Activated CD4-positive, alpha-beta T cell treated with anti-CD3 and anti-CD28 coated beads, Interleukin-2, amount 50 U/mL, for 4 hours (primary cell): ENCODE data around the gene SRGAP3.
"Not testable (repeated sequence)": the region's sequence is repeated elsewhere in the genome, so short reads cannot be mapped to it uniquely, and the experiment has no call there.

Source experiments
- DNase-seq, 2 experiments: peaks; one replicate each; pipeline ENCODE4 v3.0.0-alpha.2; 2020

The SRGAP3 gene

DNA sequence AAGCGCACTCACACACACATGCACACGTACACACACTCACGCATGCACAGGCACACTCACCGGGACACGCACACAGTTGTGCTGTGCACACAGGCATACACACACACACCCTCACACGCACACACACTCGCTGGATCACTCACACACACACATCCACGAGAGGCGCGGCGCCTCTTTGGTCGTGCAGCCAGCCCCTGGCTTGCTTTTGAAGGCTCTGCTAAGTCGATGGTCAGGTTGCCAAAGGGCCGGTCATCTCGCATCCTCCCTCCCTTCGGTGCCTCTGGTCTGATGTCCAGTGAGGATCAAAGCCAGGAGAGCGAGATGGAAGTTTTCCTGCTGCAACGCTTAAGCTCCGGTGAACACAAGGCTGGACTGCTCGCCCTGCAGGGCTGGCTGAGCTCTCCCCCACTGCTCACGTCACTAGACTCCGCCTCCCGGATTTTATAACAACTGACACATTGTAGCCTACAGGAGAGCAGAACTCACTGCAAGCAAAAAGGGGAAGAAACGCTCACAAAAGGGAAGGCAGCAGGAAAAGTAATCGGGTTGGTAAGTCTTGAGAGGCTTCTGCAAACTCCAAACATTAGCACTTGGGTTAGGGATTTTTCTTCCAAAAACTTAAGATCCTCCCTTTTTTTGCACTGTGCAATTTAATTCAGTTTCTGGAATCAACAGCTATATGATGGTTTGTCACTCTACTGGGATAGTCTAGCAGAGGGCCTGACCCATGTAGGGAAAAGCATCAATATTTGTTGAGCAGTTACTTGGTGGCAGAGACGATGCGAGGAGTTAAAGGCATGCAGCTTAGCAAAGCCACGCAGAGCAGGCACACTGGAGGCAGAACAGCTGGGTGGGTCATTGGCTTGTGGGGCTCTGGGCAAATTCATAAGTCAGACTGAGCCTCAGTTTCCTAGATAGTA lies at the start of gene SRGAP3:
Gene SRGAP3 (minus strand): TSS at position 374 of the 920 bp plus-strand sequence. CDS start 695 bp downstream, outside the sequence.
- DNase-seq = peak; percentile 75 to 76

DNA sequence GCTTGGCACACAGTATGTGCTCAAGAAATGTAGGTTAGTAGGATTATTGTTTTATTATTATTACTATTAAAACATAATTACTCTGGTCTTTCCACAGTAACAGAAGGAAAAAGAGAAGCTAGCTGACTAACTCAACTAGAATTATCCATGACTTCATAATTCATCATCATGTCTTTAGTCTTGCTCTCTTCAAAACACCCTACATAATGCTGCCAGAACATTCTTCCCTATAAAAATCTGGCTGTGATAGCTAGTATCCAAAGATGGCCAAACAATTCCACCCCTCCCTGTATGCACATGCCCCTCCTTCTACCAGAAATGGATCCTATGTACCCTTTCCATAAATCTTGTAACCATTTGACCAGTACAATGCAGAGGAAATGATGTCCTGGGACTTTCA lies 48.8 kb upstream of the SRGAP3 start:
- no peak for DNase-seq

DNA sequence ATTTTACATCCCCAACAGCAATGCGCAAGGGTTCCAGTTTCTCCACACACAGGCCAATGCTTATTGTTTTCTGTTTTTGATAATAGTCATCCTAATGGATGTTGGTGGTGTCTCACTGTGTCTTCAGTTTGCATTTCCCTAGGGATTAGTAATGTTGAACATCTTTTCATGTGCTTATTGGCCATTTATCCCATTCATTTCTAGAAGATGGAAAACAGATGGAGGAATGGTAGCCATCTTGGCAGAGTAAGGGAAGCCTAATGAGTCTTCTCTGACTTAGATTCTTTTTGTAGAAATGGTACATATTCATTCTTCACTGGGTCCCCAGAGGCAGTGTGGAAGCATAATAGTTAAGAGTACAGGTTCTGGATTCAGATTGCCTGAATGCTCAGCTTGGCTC lies 46.8 kb upstream of the SRGAP3 start:
- DNase-seq = no peak

DNA sequence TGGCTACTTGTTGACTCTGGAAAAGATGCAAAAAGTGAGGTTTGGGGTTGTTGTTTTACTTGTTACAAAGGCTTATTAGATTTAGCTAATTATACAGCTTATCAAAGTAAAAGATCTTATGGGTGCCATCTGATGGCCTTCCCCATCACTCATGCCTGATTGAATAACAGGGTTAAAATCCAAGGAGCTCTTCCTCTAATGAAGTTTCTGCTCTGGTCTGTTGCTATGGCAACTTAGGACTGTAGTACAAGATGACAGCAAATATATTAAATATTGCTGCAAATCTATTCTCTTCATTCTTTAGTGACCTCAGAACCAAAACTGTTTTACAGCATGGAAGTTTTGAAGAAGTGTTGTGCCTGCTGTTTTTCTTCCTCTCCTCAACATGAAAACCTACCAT lies 45.6 kb upstream of the SRGAP3 start:
- no peak for DNase-seq

DNA sequence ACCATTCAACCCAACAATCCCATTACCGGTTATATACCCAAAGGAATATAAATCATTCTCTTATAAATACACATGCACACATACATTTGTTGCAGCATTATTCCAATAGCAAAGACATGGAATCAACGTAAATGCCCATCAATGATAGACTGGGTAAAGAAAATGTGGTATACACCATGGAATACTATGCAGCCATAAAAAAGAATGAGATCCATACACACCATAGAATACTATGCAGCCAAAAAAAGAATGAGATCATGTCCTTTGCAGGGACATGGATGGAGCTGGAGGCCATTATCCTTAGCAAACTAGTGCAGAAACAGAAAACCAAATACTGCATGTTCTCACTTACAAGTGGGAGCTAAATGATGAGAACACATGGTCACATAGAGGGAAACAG lies 44.5 kb upstream of the SRGAP3 start:
- not testable (repeated sequence) for DNase-seq

DNA sequence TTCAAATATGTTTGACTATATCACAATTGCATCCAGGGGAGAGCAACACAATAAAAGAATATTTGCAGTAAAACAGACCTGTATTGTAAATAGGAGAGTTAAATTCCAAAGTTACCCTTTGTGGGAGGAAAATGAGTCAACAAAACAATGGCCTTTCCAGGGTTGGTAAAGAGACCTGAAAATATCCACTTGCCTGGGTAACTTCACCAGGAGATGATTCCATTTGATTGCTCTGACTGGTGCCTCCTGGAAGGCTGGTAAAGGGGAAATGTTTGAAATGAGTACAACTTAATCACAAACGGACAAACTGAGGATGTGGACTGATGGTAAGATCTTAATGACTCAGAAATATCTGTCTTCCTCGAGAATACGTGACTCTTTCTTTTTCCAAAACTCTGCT lies 43.6 kb upstream of the SRGAP3 start:
- DNase-seq = no peak

DNA sequence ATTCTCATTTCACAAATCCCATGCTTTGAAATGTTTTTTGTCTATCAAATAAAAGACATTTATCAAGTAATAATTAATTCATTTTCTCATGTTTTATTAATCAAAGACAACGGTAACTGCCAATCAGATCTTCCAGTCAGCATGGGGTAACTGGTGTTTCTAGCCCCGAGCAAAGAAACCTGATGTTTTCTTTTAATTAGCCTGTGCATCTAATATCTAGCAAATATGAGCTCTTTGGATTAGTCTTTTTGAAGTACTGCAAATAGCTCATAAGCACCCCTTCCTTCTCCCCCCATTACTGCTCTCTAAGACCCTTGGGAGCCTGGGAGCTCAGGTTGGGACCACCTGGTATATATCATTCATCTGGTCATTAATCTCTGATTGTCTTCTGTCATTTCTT lies 43.1 kb upstream of the SRGAP3 start:
- no peak for DNase-seq

DNA sequence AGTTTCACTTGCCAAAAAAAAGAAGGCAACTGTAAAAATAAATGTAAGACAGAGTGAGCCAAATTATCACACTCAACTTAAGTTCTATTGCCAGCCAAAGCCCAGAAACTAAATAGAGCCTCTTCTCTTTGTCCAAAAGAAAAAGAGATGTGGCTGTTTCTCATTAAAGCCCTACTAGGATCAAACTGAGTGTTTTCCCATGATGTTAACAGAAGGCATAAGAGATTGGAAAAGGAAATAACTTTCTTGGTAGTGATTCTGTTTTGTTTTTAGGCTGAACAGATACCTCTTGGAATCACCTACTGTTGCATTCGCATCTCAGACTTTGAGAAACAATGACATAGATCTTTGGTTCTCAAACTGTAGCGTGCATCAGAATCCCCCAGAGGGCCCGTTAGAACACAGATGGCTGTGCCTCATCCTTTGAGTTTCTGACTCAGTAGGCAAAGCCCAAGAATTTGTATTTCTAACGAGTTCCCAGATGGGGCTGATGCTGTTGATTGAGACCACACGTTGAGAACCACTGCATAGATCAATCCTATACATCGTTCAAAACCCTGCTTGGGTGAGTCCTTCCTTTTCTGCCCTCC lies 42.5 kb upstream of the SRGAP3 start:
- DNase-seq = no peak

DNA sequence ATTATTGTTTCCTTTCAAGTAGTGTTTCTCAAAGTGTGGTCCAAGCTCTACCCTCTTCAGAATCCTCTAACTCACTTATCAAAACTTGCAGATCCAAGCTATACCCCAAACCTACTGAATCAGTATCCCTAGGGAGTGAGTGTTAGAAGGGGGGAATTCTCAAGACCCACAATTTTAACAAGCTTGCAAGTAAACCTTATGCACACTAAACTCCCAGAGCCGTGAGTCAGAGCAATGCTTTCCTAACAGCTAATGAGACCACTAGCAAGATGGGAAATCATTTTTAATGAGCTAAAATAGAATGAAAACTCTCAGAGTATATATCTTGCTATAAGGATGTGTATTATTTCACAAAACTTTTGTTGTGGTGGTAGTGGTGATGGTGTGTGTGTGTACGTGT lies 41.1 kb upstream of the SRGAP3 start:
- no peak for DNase-seq

DNA sequence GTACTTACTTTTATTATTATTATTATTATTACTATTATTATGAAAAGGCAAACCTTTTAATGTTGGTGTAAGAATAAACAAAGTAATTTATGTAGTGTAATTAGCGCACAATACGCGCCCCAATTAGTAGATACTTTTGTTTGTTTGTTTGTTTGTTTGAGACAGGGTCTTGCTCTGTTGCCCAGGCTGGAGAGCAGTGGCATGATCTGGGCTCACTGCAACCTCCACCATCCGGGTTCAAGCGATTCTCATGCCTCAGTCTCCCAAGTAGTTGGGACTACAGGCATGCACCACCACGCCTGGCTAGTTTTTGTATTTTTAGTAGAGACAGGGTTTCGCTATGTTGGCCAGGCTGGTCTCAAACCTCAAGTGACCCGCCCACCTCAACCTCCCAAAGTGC lies 32.1 kb upstream of the SRGAP3 start:
- not testable (repeated sequence) for DNase-seq

DNA sequence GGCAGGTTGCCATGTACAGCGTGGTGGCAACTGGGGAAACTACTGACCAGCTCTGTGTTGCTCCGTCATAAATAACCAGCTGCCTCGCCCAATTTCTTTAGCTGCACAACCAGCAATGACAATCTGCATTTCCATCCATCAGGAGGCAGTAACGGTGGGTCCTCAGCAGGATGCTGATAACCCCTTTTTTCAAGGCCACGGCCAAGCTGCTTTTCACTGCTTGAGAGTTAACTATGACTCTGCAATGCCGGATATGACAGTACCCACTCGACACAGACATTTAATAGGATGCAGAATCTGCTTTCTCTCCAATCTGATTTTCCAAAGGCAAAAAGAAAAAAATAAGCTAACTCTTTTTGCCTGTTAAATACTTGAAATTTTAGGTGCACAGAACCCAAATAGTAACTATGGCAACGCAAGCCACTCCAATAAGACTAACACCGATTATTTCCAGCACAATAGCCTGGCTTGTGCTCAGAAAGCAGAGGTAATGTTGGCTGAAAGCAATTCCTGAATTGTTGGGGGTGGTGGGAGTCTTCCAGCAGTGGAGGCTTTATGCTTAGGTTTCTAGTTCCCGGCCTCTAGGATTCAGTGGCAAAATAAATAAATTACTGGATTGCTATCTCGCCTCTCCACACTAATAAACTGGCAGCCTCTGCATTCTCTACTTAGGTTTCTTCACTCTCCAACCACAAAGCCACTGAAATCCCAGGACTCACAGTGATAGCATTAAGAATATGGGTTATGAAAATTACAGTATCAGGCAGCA lies 31.2 kb upstream of the SRGAP3 start:
- no peak for DNase-seq

DNA sequence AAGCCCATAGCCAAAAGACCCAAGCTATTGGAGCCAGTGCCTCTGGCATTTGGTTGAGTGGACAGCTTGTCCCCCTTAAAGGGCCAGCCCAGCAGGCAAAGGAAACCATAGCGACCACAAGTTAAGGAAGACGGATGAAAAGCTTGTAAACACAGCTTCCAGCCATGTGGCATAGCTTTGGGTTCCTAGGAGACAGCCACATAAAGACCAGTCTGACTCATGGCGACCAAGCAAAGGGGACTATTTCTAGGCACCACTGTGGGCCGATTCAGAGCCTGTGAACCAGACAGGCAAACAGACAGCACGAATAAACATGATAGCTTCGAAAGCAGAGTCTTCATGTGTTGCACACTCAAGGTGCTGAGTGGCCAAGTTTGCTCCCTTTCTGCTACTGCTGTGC lies 30.5 kb upstream of the SRGAP3 start:
- no peak for DNase-seq

DNA sequence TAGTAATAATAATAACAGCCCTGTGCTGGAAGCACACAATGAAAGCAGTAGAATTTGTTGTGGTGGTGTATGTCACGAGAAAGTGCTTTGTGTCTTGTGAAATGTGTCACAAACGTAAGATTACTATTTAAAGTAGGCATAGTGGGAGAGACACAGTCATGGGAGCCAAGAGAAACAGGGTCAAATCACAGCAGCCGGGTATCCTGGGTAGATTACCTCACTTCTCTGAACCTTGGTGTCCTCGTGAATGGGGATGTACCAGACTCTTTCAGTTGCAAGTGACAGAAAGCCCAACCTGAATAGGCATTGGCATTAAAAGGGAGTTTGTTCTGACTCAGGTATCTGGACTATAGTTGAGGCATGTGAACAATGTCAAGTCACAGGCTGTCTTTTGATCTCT lies 29.1 kb upstream of the SRGAP3 start:
- no peak for DNase-seq

DNA sequence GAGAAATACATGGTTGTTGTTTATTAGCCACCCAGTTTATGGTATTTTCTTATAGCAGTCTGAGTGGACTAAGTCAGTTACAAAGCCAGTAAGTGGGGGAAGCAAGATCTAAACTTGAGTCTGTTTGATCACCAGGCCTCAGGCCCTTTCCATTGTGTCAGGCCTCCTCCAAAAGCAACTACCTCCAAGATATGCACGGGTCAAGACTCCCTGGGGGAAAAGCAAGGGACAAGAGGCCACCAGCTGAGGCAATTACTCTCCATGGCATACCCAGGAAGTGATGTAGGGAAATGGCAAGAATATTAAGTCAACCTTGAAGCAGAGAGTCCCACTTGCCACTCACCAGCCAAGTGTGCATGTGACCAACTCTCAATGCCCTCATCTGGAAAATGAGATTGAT lies 28.6 kb upstream of the SRGAP3 start:
- DNase-seq = no peak

DNA sequence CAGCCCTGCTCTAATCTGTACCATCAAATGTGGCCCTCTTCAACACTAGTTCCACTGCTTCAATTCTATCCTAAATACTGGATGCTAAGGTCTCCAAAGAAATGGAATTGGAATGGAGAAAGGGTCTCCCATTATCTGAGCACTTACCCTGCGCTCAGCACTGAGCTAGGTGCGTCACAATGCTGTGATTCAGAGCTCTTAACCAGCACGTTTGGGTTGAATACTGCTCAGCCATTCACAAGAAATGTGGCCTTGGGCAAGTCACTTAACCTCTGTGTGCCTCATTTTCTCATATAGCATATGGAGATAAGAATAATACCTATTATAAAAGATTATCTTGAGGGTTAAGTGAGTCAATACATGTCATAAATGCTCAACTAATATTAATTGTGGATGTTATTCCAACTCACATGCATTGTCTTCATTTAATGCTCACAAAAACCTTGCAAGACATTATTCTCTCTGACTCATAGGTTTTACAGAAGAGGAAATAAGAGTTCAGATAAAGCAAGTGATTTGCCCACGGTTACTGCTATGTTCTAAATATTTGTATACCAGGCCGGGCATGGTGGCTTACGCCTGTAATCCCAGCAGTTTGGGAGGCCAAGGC lies 27.4 kb upstream of the SRGAP3 start:
- DNase-seq = no peak

DNA sequence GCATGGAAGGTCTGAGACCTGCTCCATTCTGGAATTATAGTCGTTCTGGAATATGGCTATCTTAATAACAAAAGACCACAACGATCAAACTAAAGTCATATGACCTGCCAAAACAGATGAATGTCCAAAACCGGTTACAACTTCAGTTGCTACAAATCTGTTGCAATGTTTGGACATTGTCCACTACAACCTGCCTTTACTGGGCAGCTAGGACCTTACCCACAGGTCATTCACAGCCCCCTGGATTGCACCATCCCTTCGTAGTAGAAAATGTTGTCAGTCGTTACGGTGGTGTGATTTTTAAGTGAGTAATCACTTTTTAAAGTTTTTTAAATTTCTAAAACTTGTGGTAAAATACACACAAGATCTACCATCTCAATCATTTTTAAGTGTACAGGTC lies 22.5 kb upstream of the SRGAP3 start:
- DNase-seq = no peak

DNA sequence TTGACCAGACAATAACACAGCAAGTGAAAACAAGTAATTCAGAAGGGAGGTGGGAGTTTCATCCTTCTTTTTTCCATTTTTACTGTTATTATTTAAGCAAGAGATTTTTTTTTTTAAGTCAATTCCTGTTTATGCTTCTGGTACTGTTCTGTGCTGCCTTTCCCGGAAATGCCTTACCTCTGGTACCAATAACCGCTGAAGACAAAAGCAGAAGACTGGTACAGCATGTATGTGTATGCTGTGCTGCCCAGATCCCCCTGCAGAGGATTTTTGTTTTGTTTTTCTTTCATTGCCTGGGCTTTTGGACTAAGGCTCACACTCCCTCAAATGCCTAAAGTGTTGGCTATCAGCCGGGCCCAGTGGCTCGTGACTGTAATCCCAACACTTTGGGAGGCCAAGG lies 21.3 kb upstream of the SRGAP3 start:
- no peak for DNase-seq

DNA sequence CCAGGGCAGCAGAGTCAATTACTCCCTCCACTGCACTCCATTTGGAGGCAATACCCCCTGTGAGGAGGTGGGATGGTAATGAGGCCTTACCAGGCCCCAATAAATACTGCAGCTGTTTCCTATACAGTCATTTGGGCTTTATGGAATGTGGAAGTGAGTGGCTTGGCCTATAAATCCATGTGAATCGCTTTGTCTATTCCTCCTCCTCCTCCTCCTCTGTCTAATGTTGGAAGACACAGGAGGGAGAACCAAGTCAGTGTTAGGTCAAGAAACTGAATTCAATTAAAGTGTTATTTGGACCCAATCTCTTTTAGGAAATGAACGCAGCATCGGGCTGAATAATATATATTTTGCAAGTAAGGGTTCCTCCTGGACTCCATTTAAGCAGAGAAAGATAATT lies 17.3 kb upstream of the SRGAP3 start:
- no peak for DNase-seq

DNA sequence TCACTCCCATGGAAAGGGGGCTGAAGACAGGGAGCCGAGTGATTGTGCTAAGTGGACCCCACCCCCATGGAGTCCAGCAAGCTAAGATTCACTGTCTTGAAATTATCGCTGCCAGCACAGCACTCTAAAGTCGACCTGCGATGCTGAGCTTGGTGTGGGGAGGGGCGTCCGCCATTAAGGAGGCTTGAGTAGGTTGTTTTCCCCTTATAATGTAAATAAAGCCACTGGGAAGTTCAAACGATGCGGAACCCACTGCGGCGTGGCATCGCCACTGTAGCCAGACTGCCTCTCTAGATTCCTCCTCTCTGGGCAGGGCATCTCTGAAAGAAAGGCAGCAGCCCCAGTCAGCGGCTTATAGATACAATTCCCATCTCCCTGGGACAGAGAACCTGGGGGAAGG lies 10.9 kb upstream of the SRGAP3 start:
- DNase-seq = no peak

DNA sequence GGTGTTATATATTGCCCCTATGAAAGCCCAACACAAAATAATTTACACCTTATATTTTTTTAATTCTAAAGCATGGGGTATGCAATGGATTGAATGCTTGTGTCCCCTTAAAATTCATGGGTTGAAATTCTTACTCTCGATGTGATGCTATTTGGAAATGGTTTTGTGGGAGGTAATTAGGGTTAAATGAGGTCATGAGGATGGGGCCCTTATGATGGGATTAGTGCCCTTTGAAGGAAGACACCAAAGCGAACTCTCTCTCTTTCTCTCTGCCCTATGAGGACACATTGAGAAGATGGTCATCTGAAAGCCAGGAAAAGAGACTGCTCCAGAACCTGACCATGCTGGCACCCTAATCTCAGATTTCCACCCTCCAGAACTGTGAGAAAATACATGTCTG lies 7.6 kb upstream of the SRGAP3 start:
- DNase-seq = no peak

DNA sequence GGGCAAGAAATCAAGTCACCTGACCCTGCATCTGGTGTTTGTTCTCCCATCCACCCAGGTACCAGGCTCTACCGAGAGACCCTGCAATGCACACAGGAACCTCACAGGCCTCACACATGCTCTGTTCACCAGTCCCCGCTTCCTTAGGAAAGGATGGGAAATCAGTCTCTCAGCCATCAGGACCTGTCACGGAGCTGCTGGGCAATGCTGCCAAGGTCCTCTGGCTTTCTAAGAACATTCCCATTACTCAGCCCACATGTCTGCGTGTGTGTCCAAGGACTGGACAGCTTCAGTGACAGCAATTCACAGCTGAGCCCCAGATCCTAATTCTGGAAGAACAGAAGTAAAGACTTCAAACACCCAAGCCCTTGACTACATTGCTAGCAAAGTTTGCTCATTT lies 6.5 kb upstream of the SRGAP3 start:
- DNase-seq = no peak

DNA sequence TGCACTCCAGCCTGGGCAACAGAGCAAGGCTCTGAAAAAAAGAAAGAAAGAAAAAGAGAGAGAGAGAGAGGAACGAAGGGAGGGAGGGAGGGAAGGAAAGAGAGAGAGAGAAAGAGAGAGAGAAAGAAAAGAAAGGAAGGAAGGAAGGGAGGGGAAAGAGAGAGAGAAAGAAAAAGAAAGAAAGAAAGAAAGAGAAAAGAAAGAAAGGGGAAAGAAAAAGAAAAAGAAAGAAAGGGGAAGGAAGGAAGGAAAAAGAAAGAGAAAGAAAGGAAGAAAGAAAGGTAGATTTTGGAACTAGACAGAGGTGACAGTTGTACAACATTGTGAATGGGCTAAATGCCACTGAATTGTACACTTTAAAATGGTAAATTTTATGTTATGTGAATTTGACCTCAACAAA lies 5.3 kb upstream of the SRGAP3 start:
- DNase-seq = no peak

DNA sequence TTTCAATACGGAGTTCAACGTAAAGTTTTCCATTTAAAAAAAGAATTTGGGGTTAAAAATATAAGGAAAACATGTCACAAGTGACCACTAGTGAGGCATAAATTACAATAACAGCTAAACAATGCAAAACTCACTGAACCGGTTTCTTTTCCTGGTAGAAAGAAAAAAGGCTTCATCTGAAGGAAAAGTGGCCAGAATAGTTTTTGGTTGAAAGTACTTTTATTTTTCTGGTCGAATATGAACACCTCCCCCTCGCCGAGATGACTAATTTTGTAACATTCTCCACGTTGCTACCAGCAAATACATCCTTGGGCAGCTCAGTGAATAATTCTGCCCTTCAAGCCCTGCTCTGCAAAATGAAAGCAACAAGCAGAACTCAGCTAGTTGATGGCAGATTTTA lies 3.9 kb upstream of the SRGAP3 start:
- no peak for DNase-seq
